AG04450 (cell line): ENCODE data around the gene ERC1. TPM values are rescaled to one million over a fixed set of nuclear protein-coding genes. Genes with fewer than 3 reads are reported as not detected.

Source experiments
- CTCF ChIA-PET: fragments of 300-600, 350-600 bp; formaldehyde crosslinking; extraction: SDS; loops from one replicate; lab custom pipeline; 2022; ENCODE audit warnings: antibody characterized with exemption, inconsistent platforms; lab: Charles Lee
- POLR2A ChIA-PET: fragments of 350-600 bp; formaldehyde crosslinking; extraction: SDS; loops from one replicate; lab custom pipeline; 2021; ENCODE audit warnings: antibody characterized with exemption, inconsistent platforms; lab: Yijun Ruan, JAX
- DNase-seq: peaks from one replicate; pipeline ENCODE4 v3.0.0-alpha.2; 2011; ENCODE audit warnings: low read depth, low spot score
- H3K27ac ChIP-seq: one replicate; pipeline ENCODE4 v1.5.1; 2012; ENCODE audit warnings: low read depth, low read length, control low read depth
- H3K27me3 ChIP-seq: one replicate; pipeline ENCODE4 v1.6.0; 2012; ENCODE audit warnings: low read length; ENCODE audit not compliant: control insufficient read depth, insufficient read depth
- H3K4me3 ChIP-seq: 2 replicates; pipeline ENCODE4 v1.5.1; 2011; ENCODE audit warnings: mild to moderate bottlenecking, low read depth, low read length, control low read depth
- H3K9me3 ChIP-seq: 2 replicates; pipeline ENCODE4 v1.5.1; 2012; ENCODE audit warnings: low read length; ENCODE audit not compliant: control insufficient read depth, insufficient read depth
- polyA plus RNA-seq: library from polyadenylated mRNA; depleted of rRNA; stranded (reverse); fragments of >200 nt; gene quantifications from 2 replicates; pipeline ENCODE4 v1.2.3, GENCODE V29; 2011
- TF ChIP-seq, protein P1 (sequence below): IDR thresholded peaks from 2 replicates; pipeline ENCODE4 v1.5.1; 2011; ENCODE audit warnings: low read depth, low read length, control low read depth, inconsistent platforms

ERC1 gene
- polyA plus RNA-seq, 1 experiment, result 28.6 TPM

DNA sequence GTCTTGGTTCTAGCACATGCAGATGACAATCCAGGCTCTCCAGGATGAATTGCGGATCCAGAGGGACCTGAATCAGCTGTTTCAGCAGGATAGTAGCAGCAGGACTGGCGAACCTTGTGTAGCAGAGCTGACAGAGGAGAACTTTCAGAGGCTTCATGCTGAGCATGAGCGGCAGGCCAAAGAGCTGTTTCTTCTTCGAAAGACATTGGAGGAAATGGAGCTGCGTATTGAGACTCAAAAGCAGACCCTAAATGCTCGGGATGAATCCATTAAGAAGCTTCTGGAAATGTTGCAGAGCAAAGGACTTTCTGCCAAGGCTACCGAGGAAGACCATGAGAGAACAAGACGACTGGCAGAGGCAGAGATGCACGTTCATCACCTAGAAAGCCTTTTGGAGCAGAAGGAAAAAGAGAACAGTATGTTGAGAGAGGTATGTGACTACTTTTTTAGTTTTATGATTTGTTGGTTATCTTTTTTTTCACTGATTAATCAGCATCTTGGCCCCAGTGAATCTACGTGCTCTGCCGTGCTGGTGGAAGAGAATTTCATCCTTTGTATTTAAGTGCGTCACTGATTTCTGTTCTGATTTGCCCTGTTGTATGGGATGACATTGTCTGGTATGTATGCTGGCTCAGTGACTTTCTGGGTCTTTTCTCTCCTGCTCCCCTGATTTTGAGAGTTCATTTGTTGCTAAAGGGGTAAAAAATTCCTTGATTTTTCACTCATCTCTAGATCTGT is 92.3 kb downstream of the ERC1 start:
- ChIA-PET CTCF (interaction anchor here (1.2 to 3.4 kb wide), 2 partner anchors 10 to 134 kb away, joined by 3 to 25 read pairs; partner anchors contain the start of gene RAD52), POLR2A (no interaction called here)
- Histone ChIP-seq H3K4me3 (no peak overlapping the region), H3K9me3 (no peaks in the 10 kb centered on the region), H3K27ac (no peak overlapping the region), H3K27me3 (no peaks in the 10 kb centered on the region)
- DNase-seq, result no peak
- TF ChIP-seq, protein P1, sequence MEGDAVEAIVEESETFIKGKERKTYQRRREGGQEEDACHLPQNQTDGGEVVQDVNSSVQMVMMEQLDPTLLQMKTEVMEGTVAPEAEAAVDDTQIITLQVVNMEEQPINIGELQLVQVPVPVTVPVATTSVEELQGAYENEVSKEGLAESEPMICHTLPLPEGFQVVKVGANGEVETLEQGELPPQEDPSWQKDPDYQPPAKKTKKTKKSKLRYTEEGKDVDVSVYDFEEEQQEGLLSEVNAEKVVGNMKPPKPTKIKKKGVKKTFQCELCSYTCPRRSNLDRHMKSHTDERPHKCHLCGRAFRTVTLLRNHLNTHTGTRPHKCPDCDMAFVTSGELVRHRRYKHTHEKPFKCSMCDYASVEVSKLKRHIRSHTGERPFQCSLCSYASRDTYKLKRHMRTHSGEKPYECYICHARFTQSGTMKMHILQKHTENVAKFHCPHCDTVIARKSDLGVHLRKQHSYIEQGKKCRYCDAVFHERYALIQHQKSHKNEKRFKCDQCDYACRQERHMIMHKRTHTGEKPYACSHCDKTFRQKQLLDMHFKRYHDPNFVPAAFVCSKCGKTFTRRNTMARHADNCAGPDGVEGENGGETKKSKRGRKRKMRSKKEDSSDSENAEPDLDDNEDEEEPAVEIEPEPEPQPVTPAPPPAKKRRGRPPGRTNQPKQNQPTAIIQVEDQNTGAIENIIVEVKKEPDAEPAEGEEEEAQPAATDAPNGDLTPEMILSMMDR, result no peak

DNA sequence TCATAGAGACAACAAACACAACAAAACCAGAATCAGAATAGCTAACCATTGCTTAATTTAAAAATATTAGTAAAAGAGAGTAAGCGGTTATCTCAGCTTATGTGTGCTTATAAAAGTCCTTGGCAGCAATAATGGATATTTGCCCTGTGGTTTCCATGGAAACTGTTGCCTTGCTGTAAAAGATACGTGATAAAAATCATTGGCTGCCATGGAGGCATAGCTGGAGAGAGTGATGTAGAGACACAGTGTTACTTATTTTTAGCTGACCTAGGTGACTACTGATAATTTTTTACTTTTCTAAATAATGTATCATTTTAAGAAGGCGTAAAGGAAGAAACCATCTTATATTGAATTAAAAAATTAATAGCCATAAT is 92.9 kb downstream of the ERC1 start:
- Histone ChIP-seq H3K27ac (no peak overlapping the region), H3K4me3 (no peak overlapping the region), H3K27me3 (no peaks in the 10 kb centered on the region), H3K9me3 (no peaks in the 10 kb centered on the region)
- CTCF ChIA-PET, result interaction anchor here (1.2 to 3.4 kb wide), 2 partner anchors 9 to 135 kb away, joined by 3 to 25 read pairs; partner anchors contain the start of gene RAD52
- peak; percentile 44 for DNase-seq
- POLR2A ChIA-PET, result no interaction called here
- TF ChIP-seq, protein P1, result no peak

DNA sequence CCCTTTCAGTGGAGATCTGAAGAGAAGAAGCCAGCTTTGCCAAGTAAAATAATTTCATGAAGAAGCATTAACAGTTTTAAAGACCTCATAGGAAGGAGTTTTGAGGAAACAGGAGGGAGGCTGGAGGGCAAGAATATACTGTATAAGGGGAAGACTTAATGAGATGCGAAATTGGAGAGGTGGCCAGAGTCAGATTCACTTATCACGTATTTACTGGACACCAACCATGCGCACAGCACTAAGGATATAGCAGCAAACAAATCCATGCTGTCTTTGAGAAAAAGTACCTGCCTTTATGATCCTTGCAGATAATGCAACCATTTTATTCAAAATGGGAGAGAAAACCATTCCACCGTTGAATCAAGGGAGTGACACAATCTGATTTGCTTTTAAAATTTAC is 100.3 kb downstream of the ERC1 start:
- ChIA-PET POLR2A (interaction anchor here (0.6 kb wide), 1 partner anchor 15 kb away, joined by 3 read pairs; no protein-coding TSS in a partner anchor), CTCF (no interaction called here)
- TF ChIP-seq, protein P1, result no peak
- H3K4me3 ChIP-seq, result no peak overlapping the region
- H3K27ac ChIP-seq, result no peak overlapping the region
- H3K27me3 ChIP-seq, result no peaks in the 10 kb centered on the region
- DNase-seq, result no peak
- H3K9me3 ChIP-seq, result no peaks in the 10 kb centered on the region

DNA sequence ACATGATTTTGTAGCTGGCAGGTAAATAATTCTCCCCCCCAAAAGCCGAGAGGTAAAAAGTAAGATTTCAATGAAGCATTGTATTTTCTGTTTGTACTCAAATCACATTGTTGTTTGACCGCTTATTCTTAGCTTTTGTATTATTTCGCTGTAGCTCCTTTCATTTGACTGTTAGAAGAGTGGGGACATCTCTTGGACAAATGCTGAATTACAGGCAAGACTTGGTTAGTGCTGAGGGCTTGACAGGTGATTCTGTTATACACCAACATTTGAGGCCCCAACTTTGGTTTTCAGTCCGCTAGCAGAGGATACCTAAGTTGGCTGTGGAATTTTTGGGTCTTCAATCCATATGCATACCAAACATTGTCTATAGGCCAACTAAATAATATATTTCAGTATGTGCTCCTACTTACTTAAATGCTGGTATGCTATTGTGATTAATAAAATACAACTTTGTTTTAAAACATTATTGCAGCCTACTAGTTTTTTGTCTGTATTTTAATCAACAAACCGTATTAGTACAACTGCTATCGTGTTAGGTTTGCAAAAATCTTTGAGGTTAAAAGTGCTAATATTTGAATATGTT is 102.2 kb downstream of the ERC1 start:
- no peaks in the 10 kb centered on the region for H3K9me3 ChIP-seq
- TF ChIP-seq, protein P1, result peak; percentile 86
- peak; percentile 24 for DNase-seq
- H3K27ac ChIP-seq, result no peak overlapping the region
- POLR2A ChIA-PET, result interaction anchor here (0.6 to 1.2 kb wide), 2 partner anchors 11 to 144 kb away, joined by 3 to 5 read pairs; partner anchors contain the start of gene RAD52
- CTCF ChIA-PET, result interaction anchor here (0.5 to 3.1 kb wide), 48 partner anchors 9 to 650 kb away, joined by 3 to 26 read pairs (median 5); partner anchors contain the start of genes RAD52 and WNK1
- H3K27me3 ChIP-seq, result no peaks in the 10 kb centered on the region
- no peak overlapping the region for H3K4me3 ChIP-seq

DNA sequence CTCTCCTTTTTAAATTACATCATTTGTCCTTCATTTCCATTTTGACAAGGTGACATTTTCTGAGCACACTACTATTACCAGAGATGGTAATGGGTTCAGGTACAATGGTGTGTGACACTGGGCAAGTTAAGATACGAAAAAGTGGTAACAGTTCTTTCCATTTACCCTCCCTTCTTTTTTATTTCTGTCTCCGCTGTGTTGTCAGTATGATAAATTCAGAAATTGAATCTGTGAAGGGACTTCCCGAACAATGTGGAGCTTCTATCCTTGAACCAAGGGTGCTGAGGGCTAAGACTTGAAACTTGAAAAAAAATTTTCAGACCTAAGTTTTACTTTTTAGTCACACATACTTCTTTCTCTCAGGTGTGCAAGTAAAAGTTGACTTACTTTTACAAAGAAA is 103.7 kb downstream of the ERC1 start:
- H3K27ac ChIP-seq, result no peak overlapping the region
- DNase-seq, result no peak
- POLR2A ChIA-PET, result interaction anchor here (0.8 kb wide), 1 partner anchor 30 kb away, joined by 3 read pairs; no protein-coding TSS in a partner anchor
- H3K27me3 ChIP-seq, result no peaks in the 10 kb centered on the region
- CTCF ChIA-PET, result interaction anchor here (3.1 kb wide), 1 partner anchor 23 kb away, joined by 17 read pairs; no protein-coding TSS in a partner anchor
- no peaks in the 10 kb centered on the region for H3K9me3 ChIP-seq
- H3K4me3 ChIP-seq, result no peak overlapping the region
- TF ChIP-seq, protein P1, result no peak
